ENCODE results near the gene C11orf68.

Gene C11orf68

GRCh38 chr11:65899356-65900124, 19.3 kb downstream of the C11orf68 start:
- no peak for TF ChIP-seq CTCF (IDR thresholded peaks at IDR 0.05; ENCODE audit: unreplicated experiment in 3 of 3)
- Mint-ChIP-seq H3K4me1 (peaks cover 8% of the 10 kb centered on the region), H3K27ac (no peak overlapping the region), H3K36me3 (ENCODE audit: low read depth) (no peaks in the 10 kb centered on the region), H3K9me3 (no peaks in the 10 kb centered on the region), H3K27me3 (ENCODE audit: low read depth) (peaks cover 92% of the 10 kb centered on the region), H3K4me3 (peak overlapping the region; percentile 55 to 71 (median 68))

DNA sequence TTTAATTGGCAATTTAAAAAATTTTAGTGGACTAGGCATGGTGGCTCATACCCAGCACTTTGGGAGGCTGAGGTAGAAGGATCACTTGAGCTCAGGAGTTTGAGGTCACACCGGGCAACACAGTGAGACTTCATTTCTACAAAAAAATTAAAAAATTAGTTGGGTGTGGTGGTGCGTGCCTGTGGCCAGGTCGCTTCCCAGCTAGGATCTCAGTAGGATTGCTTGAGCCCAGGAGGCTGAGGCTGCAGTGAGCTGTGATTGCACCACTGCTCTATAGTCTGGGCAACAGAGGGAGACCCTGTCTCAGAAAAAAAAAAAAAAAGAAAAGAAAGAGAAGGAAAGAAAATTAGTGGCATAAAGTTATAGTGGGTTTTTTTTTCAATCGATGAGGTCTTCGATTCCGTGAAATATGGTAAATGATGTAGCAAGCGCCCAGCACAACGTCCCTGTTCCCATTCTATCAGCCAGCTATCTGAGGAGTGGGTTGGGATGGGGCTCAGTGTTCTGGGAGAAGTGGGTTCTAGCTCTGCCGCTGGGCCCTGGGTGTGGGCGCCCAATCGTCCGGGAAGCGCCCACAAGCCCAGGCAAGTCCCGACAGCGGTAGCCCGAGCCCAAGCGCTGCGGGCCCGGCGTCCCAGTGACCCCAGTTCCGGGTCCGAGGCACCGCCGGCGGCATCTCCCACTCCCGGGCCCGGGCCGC, 20.1 kb downstream of the C11orf68 start:
- peaks cover 89% of the 10 kb centered on the region for H3K27me3 Mint-ChIP-seq (ENCODE audit: low read depth)
- no peaks in the 10 kb centered on the region for H3K9me3 Mint-ChIP-seq
- H3K36me3 Mint-ChIP-seq (ENCODE audit: low read depth), result no peaks in the 10 kb centered on the region
- no peak overlapping the region for H3K27ac Mint-ChIP-seq
- peak overlapping the region; percentile 81 to 82 (median 82) for H3K4me3 Mint-ChIP-seq
- H3K4me1 Mint-ChIP-seq, result peaks cover 8% of the 10 kb centered on the region
- TF ChIP-seq CTCF (IDR thresholded peaks at IDR 0.05; ENCODE audit: unreplicated experiment in 3 of 3), result no peak

DNA sequence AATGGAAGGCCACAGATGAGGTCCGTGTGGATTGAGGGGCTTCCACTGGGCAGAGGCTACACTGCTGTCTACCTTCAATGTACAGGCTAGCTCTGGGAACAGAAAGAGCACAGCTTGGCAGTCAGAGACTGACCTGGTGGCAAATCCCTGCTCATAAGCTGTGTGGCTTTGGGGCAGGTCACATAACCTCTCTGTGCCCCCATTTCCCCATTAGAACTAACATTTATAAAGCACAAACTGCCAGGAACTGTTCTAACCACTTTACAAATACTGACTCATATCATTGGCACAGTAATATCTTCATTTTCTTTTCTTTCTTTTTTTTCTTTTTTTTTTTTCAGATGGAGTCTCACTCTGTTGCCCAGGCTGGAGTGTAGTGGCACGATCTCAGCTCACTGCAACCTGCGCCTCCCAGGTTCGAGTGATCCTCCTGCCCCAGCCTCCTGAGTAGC, 21.8 kb downstream of the C11orf68 start:
- H3K4me3 Mint-ChIP-seq, result peak overlapping the region in 1 of 3 experiments; percentile 28
- H3K4me1 Mint-ChIP-seq, result peaks cover 21% of the 10 kb centered on the region
- no peaks in the 10 kb centered on the region for H3K9me3 Mint-ChIP-seq
- no peak overlapping the region for H3K27ac Mint-ChIP-seq
- no peaks in the 10 kb centered on the region for H3K36me3 Mint-ChIP-seq (ENCODE audit: low read depth)
- H3K27me3 Mint-ChIP-seq (ENCODE audit: low read depth), result peaks cover 77% of the 10 kb centered on the region
- no peak for TF ChIP-seq CTCF (IDR thresholded peaks at IDR 0.05; ENCODE audit: unreplicated experiment in 3 of 3)

DNA sequence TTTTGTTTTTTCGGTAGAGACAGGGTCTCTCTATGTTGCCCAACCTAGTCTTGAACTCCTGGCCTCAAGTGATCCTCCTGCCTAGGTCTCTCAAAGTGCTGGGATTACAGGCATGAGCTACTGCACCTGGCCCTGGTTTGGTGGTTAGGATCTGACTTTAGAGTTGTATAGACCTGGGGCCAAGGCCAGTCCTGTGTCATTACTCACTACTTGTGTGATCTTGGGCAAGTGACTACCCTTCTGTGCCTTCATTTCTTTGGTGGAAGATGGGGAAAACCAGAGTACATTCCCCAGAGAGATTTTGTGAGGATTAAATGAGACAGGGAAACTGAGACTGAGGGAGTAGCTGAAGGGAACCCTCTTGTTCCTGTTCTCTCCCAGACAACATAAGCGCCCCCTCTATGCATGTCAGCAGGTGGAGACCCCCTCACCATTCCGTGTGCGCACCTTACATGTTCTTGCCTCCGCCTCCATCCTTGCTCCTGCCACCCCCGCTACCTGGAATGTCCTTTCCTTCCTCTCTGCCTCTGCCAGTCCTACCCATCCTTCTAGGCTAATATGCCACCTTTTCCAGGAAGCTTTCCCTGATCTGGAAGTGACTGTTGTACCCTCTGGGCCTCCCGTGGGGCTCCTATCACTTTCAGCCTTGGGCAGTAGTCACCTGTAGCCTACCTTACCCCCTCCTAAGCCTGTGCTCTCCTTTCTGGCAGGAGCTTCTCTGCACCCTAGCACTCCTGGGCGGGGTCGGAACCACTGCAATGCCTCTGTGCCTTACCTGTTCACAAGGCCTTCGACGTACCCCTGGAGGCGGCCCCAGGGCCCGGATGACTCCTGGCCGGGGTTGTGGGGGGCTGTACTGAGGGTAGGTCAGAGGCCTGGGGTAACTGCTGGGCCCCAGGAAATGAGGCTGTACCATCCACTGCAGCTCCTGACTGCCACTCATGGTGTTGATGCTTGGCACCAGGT, 22.5 kb downstream of the C11orf68 start:
- Mint-ChIP-seq H3K27ac (no peak overlapping the region), H3K4me3 (peak overlapping the region in 1 of 3 experiments; percentile 46), H3K9me3 (no peaks in the 10 kb centered on the region), H3K27me3 (ENCODE audit: low read depth) (peaks cover 69% of the 10 kb centered on the region), H3K36me3 (ENCODE audit: low read depth) (no peaks in the 10 kb centered on the region), H3K4me1 (peaks cover 24% of the 10 kb centered on the region)
- TF ChIP-seq CTCF (IDR thresholded peaks at IDR 0.05; ENCODE audit: unreplicated experiment in 3 of 3), result no peak

- Mint-ChIP-seq H3K4me3 (peak overlapping the region in 2 of 3 experiments; percentile 3 to 40), H3K36me3 (ENCODE audit: low read depth) (no peaks in the 10 kb centered on the region), H3K4me1 (peaks cover 21% of the 10 kb centered on the region), H3K27me3 (ENCODE audit: low read depth) (peaks cover 61% of the 10 kb centered on the region), H3K9me3 (no peaks in the 10 kb centered on the region), H3K27ac (no peak overlapping the region)
- TF ChIP-seq CTCF (IDR thresholded peaks at IDR 0.05; ENCODE audit: unreplicated experiment in 3 of 3), result no peak
These were observed 23.3 kb downstream of the C11orf68 start for GRCh38 chr11:65895482-65895981.
